NCI-H1930 (cell line): Measurements from ENCODE around the gene MUTYH.
"Not testable (repeated sequence)": the region's sequence is repeated elsewhere in the genome, so short reads cannot be mapped to it uniquely, and the experiment has no call there.

Source experiments
- DNase-seq, 2 experiments: peaks; one replicate each; lab custom pipeline; 2025; lab: John Stamatoyannopoulos, UW

MUTYH gene

DNA sequence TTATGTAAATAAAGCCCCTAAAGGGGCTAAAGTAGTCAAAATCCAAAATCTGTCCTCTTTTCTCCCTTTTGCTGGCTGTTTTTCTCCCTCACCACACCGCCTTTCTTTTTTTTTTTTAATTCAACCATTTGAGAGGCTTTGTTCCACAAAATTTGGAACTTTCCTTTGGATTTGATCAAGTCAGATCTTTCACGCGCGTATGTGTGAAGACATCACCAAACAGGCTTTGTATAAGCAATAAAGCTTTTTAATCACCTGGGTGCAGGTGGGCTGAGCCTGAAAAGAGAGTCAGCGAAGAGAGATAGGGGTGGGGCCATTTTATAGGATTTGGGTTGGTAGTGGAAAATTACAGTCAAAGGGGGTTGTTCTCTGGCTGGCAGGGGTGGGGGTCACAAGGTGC, 18.8 kb downstream of the MUTYH start:
- DNase-seq, result no peak

DNA sequence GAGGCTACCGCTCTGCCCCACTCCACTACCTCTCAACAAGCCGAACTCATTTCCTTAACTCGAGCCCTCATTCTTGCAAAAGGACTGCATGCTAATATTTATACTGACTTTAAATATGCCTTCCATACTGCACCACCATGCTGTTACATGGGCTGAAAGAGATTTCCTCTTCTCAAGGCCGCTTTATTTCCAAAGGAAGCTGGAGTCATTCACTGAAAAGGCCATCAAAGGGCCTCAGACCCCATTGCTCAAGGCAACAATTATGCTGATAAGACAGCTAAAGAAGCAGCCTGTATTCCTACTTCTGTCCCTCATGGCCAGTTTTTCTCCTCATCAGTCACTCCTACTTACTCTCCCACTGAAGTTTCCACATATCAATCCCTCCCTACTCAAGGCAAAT, 20.5 kb downstream of the MUTYH start:
- no peak for DNase-seq

DNA sequence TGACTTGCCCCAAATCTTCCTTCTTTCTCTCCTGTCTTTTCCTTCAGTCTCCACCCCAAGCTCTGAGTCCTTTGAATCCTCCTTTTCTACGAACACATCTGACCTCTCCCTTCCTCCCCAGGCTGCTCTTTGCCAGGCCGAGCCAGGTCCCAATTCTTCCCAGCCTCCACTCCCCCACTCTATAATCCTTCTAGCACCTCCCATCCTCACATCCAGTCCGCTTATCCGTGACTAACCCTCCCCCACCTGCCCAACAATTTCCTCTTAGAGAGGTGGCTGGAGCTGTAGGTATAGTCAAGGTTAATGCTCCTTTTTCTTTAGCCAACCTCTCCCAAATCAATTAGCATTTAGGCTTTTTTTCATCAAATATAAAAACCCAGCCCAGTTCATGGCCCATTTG, 23.1 kb downstream of the MUTYH start:
- no peak for DNase-seq

DNA sequence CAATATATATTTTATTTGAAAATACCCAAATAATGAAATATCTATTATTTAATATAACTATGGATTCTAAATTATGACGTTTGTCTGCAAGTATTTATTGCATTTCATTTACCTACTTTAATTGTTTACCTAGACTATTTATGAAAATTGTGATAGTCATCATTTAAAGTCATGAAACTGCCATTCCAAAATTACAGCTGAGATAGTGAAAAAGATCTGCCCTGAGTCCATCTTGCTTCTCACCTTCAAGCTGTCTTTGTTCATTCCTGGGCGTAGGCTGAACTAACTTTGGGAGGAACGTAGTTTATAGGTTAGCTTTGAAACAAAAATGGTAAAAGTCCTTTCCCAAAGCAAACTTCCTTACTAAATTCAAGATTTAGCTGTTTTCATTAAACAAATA, 26.0 kb downstream of the MUTYH start:
- no peak for DNase-seq

DNA sequence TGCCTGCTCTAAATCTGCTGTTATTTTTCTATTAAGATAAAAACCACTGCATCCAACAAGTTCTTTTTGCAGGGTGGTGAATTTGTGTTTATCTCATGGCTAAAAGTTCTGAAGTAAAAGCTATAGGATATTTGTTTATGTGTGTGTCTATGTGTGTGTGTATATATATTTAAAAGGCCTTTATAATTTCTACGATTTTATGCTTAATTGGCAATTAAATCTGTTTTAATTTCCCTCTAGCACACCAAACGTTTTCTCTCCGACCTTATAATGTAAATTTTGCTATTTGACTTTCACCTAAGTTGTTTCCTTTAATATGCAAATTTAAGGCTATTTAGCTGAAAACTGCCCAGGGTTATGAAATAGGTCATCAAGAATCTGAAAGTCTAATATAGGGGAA, 33.3 kb downstream of the MUTYH start:
- DNase-seq, result no peak

DNA sequence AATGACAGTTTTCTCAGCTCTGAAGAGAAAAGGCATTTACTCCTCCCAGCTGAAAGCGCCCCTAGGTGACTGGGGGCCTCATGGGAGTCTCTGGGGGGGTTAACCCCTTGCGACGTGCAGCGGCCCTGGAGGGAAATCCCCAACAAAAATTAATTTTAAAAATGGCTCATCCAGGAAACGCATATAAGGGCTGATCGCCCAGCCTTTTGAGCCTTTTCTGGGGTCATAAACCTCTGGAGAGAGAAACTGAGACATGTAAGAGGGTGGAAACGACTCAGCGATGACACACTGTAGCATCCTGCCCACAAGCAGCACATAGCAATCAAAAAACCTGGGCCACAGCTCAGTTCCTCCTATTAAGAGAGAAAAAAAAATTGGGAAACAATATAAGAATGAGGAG, 33.9 kb downstream of the MUTYH start:
- DNase-seq, result no peak

DNA sequence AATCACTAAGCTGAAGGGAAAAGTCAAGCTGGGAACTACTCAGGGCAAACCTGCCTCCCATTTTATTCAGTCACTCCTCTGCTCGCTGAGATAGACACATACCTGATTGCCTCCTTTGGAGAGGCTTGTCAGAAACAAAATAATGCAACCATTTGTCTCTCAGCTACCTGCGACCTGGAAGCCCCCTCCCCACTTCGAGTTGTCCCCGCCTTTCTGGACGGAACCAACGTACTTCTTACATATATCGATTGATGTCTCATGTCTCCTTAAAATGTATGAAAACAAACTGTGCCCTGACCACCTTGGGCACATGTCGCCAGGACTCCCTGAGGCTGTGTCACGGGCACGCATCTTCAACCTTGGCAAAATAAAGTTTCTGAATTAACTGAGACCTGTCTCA, 35.0 kb downstream of the MUTYH start:
- no peak for DNase-seq

DNA sequence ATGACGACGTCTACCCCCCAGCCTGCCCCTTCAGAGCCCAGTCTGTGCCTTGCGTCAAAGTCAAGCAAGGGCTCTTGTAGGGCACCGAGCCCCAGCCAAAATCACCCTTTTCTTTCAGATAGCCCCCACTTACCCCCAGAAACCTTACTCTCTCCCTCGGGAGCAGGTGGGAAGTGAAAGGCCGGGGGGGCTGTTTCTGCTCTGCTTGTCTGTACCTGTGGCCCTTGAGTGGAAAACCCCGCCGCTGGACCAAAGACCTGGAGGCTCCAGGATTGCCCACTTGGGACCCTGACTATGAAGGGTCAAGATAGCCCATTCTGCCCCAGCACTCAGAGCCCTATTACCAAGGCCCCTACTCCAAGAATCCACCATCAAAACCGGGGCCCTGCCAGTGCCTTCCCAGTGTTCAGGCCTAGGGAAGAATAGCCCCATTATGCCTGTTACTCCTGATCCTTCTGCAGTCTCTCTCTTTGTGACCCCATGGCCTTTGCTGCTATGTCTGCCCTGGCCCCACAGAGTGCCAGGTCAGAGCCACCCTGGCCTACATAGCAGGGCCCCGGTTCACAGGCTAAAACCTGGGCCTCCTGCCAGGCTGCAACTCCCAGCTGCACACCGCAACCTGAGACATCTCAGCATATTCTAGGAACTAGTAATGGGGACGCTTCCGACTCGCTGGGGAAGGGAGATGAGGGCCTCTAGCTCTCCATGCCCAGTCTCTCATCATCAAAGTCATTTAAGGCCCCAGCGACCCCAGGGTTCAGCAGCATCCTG, 35.7 kb downstream of the MUTYH start:
- no peak for DNase-seq

DNA sequence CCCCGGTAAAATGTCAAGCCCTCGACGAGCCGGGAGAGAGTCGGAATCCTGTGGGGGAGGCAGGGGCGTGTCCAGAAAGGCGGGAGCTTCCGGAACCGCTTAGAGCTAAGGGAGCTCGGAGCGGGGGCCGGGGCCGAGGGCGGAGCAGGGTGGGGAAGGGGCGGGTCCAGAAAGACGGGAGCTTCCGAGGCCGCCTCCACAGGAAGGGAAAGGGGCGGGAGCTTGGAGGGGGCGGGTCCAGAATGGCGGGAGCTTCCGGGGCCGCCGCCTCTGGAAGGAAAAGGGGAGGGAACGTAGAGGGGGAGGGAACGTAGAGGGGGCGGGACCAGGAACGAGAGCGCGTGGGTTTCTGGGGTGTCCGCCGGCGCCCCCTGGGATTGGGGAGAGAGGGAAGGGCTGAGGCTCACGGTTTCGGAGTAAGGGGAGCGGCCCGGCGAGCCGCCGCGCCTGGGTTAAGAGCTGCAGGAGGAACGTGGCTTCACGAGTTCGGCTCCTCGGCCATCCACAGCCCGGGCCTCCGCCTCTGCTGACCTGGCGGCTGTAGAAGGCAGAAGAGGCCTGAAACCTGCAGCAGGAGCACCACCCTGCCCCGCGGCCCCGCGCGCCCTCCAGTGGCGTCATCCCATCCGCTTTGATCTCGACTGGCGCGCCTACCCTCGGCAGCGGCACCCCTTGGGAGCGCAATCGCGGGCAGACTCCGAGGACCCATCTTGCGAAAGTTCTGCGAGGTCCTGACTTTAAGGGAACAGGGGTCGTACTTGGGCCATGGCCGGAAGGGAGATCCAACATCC, 36.5 kb downstream of the MUTYH start:
- peak; percentile 95 for DNase-seq

DNA sequence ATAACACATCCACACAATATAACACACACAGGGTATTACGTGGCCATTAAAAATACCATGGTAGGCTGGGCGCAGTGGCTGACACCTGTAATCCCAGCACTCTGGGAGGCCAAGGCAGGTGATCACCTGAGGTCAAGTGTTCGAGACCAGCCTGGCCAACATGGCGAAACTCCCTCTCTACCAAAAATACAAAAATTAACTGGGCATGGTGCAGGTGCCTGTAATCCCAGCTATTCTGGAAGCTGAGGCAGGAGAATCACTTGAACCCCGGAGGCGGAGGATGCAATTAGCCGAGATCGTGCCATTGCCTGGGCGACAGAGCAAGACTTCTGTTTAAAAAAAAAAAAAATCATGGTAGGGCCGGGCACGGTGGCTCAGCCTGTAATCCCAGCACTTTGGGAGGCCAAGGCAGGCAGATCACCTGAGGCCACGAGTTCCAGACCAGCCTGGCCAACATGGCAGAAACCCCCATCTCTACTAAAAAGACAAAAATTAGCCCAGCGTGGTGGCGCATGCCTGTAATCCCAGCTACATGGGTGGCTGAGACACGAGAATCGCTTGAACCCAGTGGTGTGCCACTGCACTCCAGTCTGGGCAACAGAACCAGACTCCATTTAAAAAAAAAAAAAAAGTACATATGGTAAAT, 37.6 kb downstream of the MUTYH start:
- DNase-seq, result no peak

DNA sequence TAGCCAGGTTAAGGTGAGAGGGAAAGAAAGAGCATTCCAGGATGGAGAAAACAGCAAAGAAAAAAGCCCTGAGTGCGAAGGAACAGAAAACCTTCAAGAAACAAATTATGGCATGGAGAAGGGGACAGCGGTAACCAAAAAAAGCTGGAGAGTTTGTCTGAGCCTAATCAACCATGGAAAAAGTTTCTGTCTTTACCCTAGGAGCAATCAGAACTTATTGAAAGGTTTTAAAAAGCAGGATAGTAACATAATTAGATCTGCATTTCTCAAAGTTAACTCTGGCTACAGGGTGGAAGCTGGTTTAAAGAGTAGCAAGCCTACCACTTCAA, 39.6 kb downstream of the MUTYH start:
- no peak for DNase-seq

DNA sequence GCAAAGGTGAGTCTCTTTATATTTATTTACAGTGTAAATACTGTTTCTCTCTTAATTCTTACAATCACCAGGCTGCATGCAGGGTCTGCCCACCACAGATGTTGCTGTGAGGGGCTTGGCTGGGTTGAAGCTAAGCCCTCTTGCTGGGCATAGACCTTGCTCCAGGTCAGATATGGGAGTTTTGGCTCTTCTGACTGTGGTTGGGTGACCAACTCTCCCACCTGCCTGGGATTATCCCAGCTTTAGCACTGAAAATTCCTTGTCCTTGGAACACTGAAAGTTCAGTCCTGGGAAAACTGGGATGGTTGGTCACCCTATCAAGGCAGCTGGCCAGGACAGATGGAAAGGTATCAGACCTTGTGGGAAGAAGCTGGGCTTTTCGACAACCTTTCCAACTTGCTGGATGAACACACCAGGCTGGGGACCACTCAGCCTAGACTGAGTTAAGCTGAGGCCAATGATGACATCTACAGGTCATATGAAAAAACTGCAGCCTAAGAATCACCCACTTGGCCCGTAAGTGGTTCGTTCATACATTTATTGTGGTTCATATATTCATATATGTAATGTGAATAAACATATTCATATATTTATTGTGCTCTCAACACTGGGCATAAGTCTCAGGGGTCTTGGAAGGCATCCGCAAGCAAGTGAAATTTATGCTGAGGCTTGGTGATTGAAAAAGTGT, 40.1 kb downstream of the MUTYH start:
- DNase-seq, result peak; percentile 33 to 52

DNA sequence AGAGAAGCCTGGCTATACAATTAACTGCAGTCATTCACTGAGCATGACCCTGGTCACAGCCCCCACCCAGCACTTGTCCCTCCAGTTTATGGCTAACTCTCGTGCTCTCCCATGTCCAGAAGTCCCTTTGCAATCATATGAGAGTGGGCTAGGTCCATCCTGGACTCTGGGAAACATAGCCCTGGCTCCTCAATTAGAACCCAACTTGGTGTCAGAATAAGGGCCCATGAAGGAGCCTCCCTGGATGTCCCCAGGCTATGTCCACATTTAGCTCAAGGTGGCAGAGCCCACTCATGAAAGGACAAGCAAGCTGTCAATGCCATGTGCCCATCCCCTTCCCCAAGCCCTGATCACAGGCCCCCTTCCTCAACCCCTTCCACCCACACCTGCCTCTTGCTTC, 40.9 kb downstream of the MUTYH start:
- no peak for DNase-seq

DNA sequence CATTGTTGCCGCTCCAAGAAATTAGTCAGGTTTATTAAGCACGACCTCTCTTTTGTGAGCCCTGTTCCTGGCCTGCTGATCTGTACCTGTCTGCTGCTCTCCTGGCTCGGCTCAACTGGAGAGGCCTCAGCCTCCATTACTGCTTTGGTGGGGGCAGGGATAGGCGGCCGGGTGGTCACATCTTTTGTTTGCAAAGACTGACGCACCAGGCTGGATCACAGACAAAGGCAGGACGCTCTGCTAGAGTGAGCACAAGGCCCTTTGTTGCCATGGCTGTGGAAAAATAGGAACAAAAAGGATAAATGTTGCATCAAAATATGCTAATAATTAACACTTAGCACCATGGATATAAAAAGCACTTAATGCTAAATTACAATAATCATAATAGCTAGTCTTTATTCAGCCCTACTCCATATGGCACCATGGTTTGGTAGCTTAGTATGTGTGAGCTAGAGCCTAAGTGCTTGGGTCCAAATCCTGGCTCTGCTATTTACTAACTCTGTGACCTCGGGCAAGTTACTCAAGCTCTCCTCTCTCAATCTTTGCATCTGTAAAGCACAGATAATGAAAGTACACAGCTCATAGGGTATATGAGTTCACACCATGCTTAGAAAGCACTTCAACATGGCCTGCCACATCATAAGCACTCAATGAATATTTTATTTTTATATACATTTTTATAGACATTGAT, 42.4 kb downstream of the MUTYH start:
- DNase-seq, result no peak

DNA sequence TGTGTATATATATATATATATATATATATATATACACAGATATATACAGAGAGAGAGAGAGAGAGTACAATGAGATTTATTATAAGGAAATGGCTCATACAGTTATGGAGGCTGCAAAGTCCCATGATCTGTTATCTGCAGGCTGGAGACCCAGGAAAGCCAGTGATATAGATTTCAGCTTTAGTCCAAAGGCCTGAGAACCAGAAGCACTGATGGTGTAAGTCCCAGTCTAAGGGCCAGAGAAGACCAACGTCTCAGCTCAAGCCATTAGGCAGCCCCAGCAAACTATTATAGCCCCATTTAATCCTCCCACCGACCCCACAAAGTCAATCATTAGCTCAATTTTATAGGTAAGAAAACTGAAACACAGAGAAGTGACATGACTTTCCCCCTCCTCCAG, 48.5 kb downstream of the MUTYH start:
- no peak for DNase-seq

DNA sequence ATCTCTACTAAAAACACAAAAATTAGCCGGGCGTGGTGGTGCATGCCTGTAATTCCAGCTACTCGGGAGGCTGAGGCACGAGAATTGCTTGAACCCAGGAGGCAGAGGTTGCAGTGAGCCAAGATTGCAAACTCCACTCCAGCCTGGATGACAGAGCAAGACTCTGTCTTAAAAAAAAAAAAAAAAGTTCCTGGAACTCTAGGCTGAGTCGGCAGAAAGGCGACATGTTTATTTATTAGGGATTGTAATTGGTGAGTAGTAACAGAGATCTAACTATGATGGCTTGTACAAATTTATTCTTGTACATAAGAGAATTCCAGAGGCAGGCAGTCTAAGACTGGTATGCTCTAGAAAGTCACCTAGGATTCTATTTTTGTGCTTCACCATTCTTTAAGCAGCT, 49.2 kb downstream of the MUTYH start:
- DNase-seq, result not testable (repeated sequence)

DNA sequence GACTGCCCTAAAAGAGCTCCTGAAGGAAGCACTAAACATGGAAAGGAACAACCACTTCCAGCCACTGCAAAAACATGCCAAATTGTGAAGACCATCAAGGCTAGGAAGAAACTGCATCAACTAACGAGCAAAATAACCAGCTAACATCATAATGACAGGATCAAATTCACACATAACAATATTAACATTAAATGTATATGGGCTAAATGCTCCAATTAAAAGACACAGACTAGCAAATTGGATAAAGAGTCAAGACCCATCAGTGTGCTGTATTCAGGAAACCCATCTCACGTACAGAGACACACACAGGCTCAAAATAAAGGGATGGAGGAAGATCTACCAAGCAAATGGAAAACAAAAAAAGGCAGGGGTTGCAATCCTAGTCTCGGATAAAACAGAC, 53.7 kb downstream of the MUTYH start:
- DNase-seq, result not testable (repeated sequence)

DNA sequence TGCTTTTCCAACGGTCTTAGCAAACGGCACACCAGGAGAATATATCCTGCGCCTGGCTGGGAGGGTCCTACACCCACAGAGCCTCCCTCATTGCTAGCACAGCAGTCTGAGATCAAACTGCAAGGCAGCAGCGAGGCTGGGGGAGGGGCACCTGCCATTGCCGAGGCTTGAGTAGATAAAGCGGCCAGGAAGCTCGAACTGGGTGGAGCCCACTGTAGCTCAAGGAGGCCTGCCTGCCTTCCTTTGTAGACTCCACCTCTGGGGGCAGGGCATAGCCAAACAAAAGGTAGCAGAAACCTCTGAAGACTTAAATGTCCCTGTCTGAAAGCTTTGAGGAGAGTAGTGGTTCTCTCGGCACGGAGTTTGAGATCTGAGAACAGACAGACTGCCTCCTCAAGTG, 55.4 kb downstream of the MUTYH start:
- DNase-seq, result not testable (repeated sequence)

DNA sequence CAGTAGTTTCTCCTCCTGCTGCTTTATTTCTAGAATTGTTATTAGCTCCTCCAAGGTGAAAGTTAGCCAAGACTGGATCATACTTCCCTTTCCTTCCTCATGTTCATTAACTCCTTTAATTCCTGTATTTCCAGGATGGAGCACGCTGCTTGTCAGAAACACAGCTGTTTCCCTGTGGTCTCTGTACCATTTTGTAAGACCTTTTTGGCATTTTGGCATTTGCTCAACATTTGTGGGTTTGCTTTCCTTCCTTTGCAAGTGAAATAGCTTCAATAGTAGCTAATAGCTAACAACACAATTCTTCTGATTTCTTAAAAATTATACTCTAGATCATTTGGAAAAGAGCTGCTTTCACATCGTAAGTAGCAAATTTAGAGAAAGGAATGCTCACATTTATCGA, 57.9 kb downstream of the MUTYH start:
- no peak for DNase-seq
